Activated naive CD4-positive, alpha-beta T cell treated with anti-CD3 and anti-CD28 coated beads for 36 hours (primary cell): ENCODE measurements around the gene ME3. TPM values are rescaled to one million over a fixed set of nuclear protein-coding genes. Genes with fewer than 3 reads are reported as not detected.

Experiments
- CTCF ChIA-PET: fragments of 350-600 bp; sonication (Branson Sonifier 250); formaldehyde crosslinking; loops from one replicate; lab custom pipeline; 2021; ENCODE audit warnings: antibody characterized with exemption; lab: Charles Lee
- DNase-seq: peaks from one replicate; pipeline ENCODE4 v3.0.0-alpha.2; 2020
- H3K27ac Mint-ChIP-seq: one replicate; pipeline ENCODE4 v1.8.0; 2021; ENCODE audit warnings: mild to moderate bottlenecking, mixed read lengths
- H3K27me3 Mint-ChIP-seq: one replicate; pipeline ENCODE4 v1.8.0; 2021; ENCODE audit warnings: low read depth, mixed read lengths
- H3K36me3 Mint-ChIP-seq: one replicate; pipeline ENCODE4 v1.8.0; 2021; ENCODE audit warnings: low read depth, mixed read lengths
- H3K4me1 Mint-ChIP-seq: one replicate; pipeline ENCODE4 v1.8.0; 2021; ENCODE audit warnings: low read depth, mixed read lengths
- H3K4me3 Mint-ChIP-seq: one replicate; pipeline ENCODE4 v1.8.0; 2021; ENCODE audit warnings: mild to moderate bottlenecking, moderate library complexity, mixed read lengths
- H3K9me3 Mint-ChIP-seq: one replicate; pipeline ENCODE4 v1.8.0; 2021; ENCODE audit warnings: mixed read lengths
- intact Hi-C: fragments of 100-400 bp; cut with micrococcal nuclease; formaldehyde crosslinking; loops from one replicate; pipeline ENCODE4 v1.15.1; 2023
- total RNA-seq, 2 experiments: library from RNA; stranded (reverse); gene quantifications; one replicate each; pipeline ENCODE4 v1.2.3, GENCODE V29; 2021

The ME3 gene
- total RNA-seq, 2 experiments from 2014 or later, result 6.0 to 6.7 TPM

- H3K4me3 Mint-ChIP-seq, result no peak overlapping the region
Observed at GRCh38 chr11:86608251-86608799, 64.1 kb downstream of the ME3 start.

GRCh38 chr11:86606836-86607481 is 65.5 kb downstream of the ME3 start:
- DNase-seq, result no peak
- Mint-ChIP-seq H3K27me3 (peaks cover 2% of the 10 kb centered on the region), H3K9me3 (peaks cover 3% of the 10 kb centered on the region), H3K4me3 (no peak overlapping the region), H3K27ac (no peak overlapping the region), H3K36me3 (no peaks in the 10 kb centered on the region), H3K4me1 (peaks cover 29% of the 10 kb centered on the region)
- CTCF ChIA-PET, result interaction anchor here (1.2 to 5.6 kb wide), 5 partner anchors 12 to 192 kb away, joined by 3 to 72 read pairs (median 11); partner anchors contain the start of gene PRSS23
- intact Hi-C loops, result loop anchor here (5.0 kb wide), 1 partner anchor 195 kb away; the partner anchor contains the start of gene PRSS23

More at GRCh38 chr11:86608251-86608799, 64.1 kb downstream of the ME3 start:
- intact Hi-C loops, result loop anchor here (1.0 to 5.0 kb wide), 5 partner anchors 152 to 1013 kb away; partner anchors contain the start of genes CCDC83 and PRSS23
- Mint-ChIP-seq H3K9me3 (peaks cover 3% of the 10 kb centered on the region), H3K27me3 (no peaks in the 10 kb centered on the region), H3K27ac (no peak overlapping the region), H3K4me1 (peaks cover 29% of the 10 kb centered on the region), H3K36me3 (no peaks in the 10 kb centered on the region)
- CTCF ChIA-PET, result interaction anchor here (0.6 to 5.6 kb wide), 47 partner anchors 11 to 319 kb away, joined by 3 to 72 read pairs (median 4); partner anchors contain the start of genes ME3 and PRSS23
- DNase-seq, result peak; percentile 70

DNA sequence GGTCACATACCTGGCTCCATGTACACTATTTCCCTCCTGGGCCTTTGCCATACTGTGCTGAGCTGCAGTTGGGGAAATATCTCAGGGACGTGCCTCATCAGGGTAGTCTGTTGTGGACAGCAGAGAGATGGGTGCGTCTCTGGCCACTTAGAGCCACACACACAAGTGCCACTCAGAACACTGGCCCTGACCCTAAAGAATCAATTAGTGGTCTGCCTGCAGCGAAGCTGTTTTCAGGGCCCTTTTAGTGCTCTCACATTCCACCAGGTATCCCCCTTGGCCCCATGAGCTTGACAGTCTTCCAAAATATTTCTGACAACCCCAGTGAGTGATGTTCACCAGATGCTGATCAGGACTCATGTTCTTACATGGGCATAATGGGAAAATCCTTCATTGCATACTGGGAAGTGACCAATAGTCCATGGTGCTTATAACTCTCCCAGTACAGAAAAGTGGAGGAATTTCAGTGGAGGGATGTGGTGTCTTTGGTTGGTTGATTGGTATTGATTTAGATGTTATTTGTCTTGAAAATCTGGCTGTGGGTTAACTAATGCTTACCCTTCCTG is 66.1 kb downstream of the ME3 start:
- Mint-ChIP-seq H3K27me3 (peaks cover 2% of the 10 kb centered on the region), H3K4me3 (no peak overlapping the region), H3K9me3 (peaks cover 3% of the 10 kb centered on the region), H3K27ac (no peak overlapping the region), H3K36me3 (no peaks in the 10 kb centered on the region), H3K4me1 (peaks cover 29% of the 10 kb centered on the region)
- CTCF ChIA-PET, result interaction anchor here (0.8 to 5.6 kb wide), 4 partner anchors 11 to 151 kb away, joined by 3 to 72 read pairs (median 25); no protein-coding TSS in a partner anchor
- intact Hi-C loops, result loop anchor here (5.0 kb wide), 1 partner anchor 196 kb away; the partner anchor contains the start of gene PRSS23
- DNase-seq, result no peak

DNA sequence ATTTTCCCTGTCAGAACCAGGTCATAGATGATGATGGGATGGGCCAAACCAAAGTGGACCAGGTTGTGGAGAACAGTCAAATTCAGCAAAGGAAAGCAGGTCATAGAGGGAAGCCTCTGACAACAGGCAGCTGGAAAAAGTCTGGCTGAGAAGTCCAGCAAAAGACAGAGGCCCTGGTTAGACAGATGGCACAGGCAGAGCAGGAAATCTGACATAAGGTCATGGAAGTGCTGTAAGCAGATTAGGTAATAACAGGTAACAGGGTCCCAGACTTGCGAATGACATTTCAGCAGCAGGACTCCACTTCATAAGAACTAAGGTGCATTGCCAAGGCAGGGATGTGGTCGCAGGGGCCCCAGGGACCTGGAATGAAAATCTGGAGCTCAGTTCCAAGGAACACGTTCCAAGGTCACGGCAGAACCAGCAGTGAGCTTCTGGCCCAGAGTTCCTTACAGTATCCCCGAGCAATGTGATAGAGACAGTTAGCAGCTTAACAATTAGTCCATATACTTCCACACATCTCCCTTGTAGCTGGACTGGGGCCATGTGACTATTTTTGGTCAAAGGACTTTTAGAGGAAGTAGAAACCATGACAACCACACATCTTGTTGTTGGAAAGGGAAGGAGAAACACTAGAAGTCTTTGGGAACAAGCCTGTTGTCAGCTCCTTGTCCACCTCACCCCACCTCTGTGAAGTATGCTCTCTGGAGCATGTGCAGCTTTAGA is 75.4 kb downstream of the ME3 start:
- intact Hi-C loops, result no loop called here
- H3K9me3 Mint-ChIP-seq, result peaks cover 9% of the 10 kb centered on the region
- no peak for DNase-seq

DNA sequence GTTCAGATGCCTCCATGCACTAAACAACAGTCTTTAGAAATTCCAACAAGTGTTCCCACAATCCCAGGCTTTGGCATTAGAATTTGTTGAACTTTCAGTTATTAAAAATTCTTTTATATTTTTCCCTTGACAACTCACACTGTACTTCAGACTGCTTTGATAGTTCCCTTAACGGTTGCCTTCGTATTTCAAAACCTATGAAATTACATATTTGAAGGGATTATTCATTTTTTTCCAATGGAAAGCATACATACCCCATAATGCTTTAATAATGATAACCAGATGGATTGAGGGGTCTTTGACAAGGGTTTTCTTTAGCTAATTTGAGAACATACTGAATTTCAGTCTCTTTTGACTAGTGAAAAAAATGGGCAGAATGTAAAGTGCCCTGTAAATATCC is 76.5 kb downstream of the ME3 start:
- H3K4me1 Mint-ChIP-seq, result peaks cover 51% of the 10 kb centered on the region
- peaks cover 10% of the 10 kb centered on the region for H3K9me3 Mint-ChIP-seq
- no peak for DNase-seq
- CTCF ChIA-PET, result interaction anchor here (1.5 to 6.5 kb wide), 2 partner anchors 11 to 139 kb away, joined by 4 to 46 read pairs; no protein-coding TSS in a partner anchor
- no peaks in the 10 kb centered on the region for H3K27me3 Mint-ChIP-seq
- no peak overlapping the region for H3K4me3 Mint-ChIP-seq
- intact Hi-C loops, result no loop called here
- peaks cover 8% of the 10 kb centered on the region for H3K36me3 Mint-ChIP-seq
- no peak overlapping the region for H3K27ac Mint-ChIP-seq

More for the DNA sequence above, 75.4 kb downstream of the ME3 start:
- Mint-ChIP-seq H3K4me1 (peaks cover 40% of the 10 kb centered on the region), H3K27me3 (no peaks in the 10 kb centered on the region), H3K36me3 (peaks cover 6% of the 10 kb centered on the region), H3K27ac (no peak overlapping the region), H3K4me3 (no peak overlapping the region)
- CTCF ChIA-PET, result interaction anchor here (6.5 kb wide), 1 partner anchor 10 kb away, joined by 46 read pairs; no protein-coding TSS in a partner anchor

DNA sequence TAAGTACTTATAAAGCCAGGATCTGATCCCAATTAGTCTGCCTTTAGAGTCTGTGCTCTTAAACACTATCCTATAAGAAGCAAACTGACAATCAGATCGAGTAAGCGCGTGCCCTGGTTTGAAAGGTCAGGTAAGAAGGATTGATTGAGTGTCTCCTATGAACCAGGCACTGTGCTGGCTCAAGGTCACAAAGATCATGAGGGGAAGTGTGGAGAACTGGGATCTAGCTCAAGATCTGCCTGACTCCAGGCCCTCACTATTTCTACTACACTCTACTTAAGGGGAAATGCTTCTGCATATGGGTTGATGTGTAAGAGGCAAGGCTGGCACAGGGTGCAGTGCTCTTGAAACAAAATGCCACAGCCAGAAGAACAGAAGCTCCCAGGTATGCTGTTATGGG is 77.0 kb downstream of the ME3 start:
- DNase-seq, result no peak
- CTCF ChIA-PET, result interaction anchor here (1.5 to 6.5 kb wide), 2 partner anchors 12 to 138 kb away, joined by 4 to 46 read pairs; no protein-coding TSS in a partner anchor
- no peak overlapping the region for H3K27ac Mint-ChIP-seq
- H3K4me3 Mint-ChIP-seq, result no peak overlapping the region
- H3K4me1 Mint-ChIP-seq, result peaks cover 56% of the 10 kb centered on the region
- H3K9me3 Mint-ChIP-seq, result peaks cover 10% of the 10 kb centered on the region
- intact Hi-C loops, result no loop called here
- H3K27me3 Mint-ChIP-seq, result no peaks in the 10 kb centered on the region
- H3K36me3 Mint-ChIP-seq, result peaks cover 8% of the 10 kb centered on the region

GRCh38 chr11:86594746-86595145 is 77.7 kb downstream of the ME3 start:
- no peaks in the 10 kb centered on the region for H3K27me3 Mint-ChIP-seq

GRCh38 chr11:86593833-86594232 is 78.6 kb downstream of the ME3 start:
- H3K27ac Mint-ChIP-seq, result peak overlapping the region; percentile 51

More at GRCh38 chr11:86594746-86595145, 77.7 kb downstream of the ME3 start:
- CTCF ChIA-PET, result interaction anchor here (1.5 to 6.5 kb wide), 2 partner anchors 12 to 138 kb away, joined by 4 to 46 read pairs; no protein-coding TSS in a partner anchor
- no peak for DNase-seq
- Mint-ChIP-seq H3K27ac (peak overlapping the region; percentile 38), H3K36me3 (peaks cover 8% of the 10 kb centered on the region), H3K4me1 (peaks cover 63% of the 10 kb centered on the region), H3K4me3 (no peak overlapping the region), H3K9me3 (peaks cover 10% of the 10 kb centered on the region)
- intact Hi-C loops, result loop anchor here (5.0 kb wide), 2 partner anchors 347 to 457 kb away; no protein-coding TSS in a partner anchor

DNA sequence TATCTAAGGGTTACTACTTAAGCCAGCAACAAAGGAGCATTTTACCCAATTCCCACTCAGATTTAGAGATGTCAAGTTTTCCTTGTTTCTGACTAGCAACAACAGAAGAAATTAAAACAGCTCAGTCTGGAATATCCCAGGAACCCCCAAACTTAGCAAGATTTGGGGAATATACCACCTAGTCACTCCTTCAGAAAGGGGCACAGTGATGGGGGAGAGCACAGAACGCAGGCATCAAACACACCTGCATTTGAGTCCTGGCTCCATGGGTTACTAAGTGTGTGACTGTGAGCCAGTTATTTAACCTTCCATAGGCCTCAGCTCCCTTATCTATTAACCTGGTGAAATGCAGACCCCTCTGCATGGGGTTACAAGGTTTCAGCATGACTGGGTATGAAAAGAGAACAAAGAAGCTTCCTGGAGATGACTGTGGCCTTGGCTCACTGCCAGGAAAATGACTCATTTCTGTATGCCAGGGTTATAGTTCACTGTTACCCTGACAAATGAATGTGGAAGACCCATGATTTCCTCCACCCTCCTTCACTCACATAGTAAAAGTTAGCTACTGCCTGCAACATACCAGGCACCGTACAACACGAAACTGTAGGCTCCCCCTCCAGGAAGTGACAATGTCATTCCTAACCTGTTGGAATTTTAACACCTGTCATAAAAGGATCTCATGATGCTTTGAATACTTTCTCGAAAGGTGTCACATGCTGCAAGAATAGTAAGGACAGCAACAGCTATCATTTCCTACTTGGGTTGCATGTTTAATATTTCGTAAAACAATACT is 79.6 kb downstream of the ME3 start:
- Mint-ChIP-seq H3K4me3 (no peak overlapping the region), H3K9me3 (peaks cover 7% of the 10 kb centered on the region), H3K36me3 (peaks cover 3% of the 10 kb centered on the region), H3K27me3 (no peaks in the 10 kb centered on the region), H3K4me1 (peaks cover 70% of the 10 kb centered on the region), H3K27ac (peak overlapping the region; percentile 86)
- peak; percentile 98 for DNase-seq
- intact Hi-C loops, result loop anchor here (1.0 to 5.0 kb wide), 23 partner anchors 46 to 1944 kb away; partner anchors contain the start of genes HIKESHI, PICALM, TMEM126B and TMEM135
- CTCF ChIA-PET, result interaction anchor here (0.8 to 6.5 kb wide), 4 partner anchors 14 to 136 kb away, joined by 3 to 46 read pairs (median 4); no protein-coding TSS in a partner anchor

More at GRCh38 chr11:86593833-86594232, 78.6 kb downstream of the ME3 start:
- Mint-ChIP-seq H3K9me3 (peaks cover 8% of the 10 kb centered on the region), H3K27me3 (no peaks in the 10 kb centered on the region), H3K4me1 (peaks cover 67% of the 10 kb centered on the region), H3K36me3 (peaks cover 3% of the 10 kb centered on the region), H3K4me3 (no peak overlapping the region)
- CTCF ChIA-PET, result interaction anchor here (0.7 to 6.5 kb wide), 2 partner anchors 13 to 182 kb away, joined by 4 to 46 read pairs; no protein-coding TSS in a partner anchor
- DNase-seq, result no peak
- intact Hi-C loops, result loop anchor here (1.0 to 5.0 kb wide), 22 partner anchors 45 to 1943 kb away; partner anchors contain the start of genes HIKESHI, PICALM, TMEM126B and TMEM135

DNA sequence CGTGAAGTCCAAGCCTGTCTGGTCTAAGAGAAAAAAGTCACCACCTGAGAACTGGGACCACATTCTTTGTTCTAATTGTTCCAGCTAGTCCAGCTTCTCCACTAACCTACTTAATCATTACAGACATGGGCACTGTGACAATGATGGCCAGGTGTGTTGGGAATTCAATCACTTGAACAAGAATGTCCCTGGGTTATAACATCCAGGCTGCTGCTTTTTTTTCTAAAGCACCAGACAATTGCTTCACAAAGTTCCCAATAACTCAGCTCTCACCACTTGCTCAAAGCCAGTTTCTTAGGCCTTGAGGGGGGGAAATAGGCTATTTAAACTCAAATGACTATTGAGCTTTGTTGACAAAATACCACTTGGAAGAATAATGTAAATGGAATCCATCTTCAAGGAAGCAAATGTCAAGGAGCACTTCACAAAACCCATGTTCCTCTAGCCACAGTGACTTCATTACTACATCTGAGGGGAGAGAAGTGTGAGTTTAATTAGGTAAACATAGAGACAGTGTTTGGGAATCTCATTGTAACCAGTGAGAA is 80.3 kb downstream of the ME3 start:
- no peak overlapping the region for H3K4me3 Mint-ChIP-seq
- CTCF ChIA-PET, result interaction anchor here (0.6 to 6.5 kb wide), 5 partner anchors 15 to 135 kb away, joined by 3 to 46 read pairs (median 4); no protein-coding TSS in a partner anchor
- H3K9me3 Mint-ChIP-seq, result peaks cover 4% of the 10 kb centered on the region
- intact Hi-C loops, result loop anchor here (1.0 to 5.0 kb wide), 11 partner anchors 47 to 1945 kb away; partner anchors contain the start of genes PICALM and TMEM126B
- H3K4me1 Mint-ChIP-seq, result peaks cover 76% of the 10 kb centered on the region
- DNase-seq, result no peak
- peaks cover 3% of the 10 kb centered on the region for H3K36me3 Mint-ChIP-seq
- peak overlapping the region; percentile 86 for H3K27ac Mint-ChIP-seq
- no peaks in the 10 kb centered on the region for H3K27me3 Mint-ChIP-seq
